Pancreas (tissue), 10 donors: ENCODE measurements around the gene CTDSPL. TPM values are rescaled to one million over a fixed set of nuclear protein-coding genes. Genes with fewer than 3 reads are reported as not detected.

Experiments
- ATAC-seq, 4 donors: fragments of 200-7000 bp; cut with Tn5 transposase; one replicate each; pipeline versions ENCODE4 v1.8.0 to v1.9.1; 2020; ENCODE audit warnings: mild to moderate bottlenecking in 4 of 4, moderate library complexity in 4 of 4
- DNase-seq, 6 donors: peaks; one replicate each; pipeline ENCODE4 v3.0.0-alpha.2; 2020
- FAIRE-seq: peaks from 2 replicates; lab custom pipeline; 2012; peaks lifted over from hg19 to GRCh38; lab: Jason Lieb, UNC
- H3K27ac ChIP-seq, 4 donors: fragments of 200-600 bp; sonication (generic); 1 replicate in 3 of 4; 2 replicates in 1 of 4; pipeline versions ENCODE4 v1.5.0 to v1.8.0; 2020
- H3K27me3 ChIP-seq, 4 donors: fragments of 200-600 bp; one replicate each; pipeline ENCODE4 v1.8.0; 2021
- H3K36me3 ChIP-seq, 3 donors: fragments of 200-600 bp; sonication (generic) in 1 of 3; one replicate each; pipeline versions ENCODE4 v1.5.0 to v1.8.0; 2020 to 2021
- H3K4me1 ChIP-seq, 3 donors: fragments of 200-600 bp; one replicate each; pipeline ENCODE4 v1.8.0; 2021
- H3K4me3 ChIP-seq, 4 donors: fragments of 200-600 bp; sonication (generic) in 2 of 4; one replicate each; pipeline versions ENCODE4 v1.5.0 to v1.8.0; 2020 to 2021
- H3K9me3 ChIP-seq, 4 donors: fragments of 200-600 bp; one replicate each; pipeline ENCODE4 v1.8.0; 2021
- CTCF ChIP-seq, 4 donors: fragments of 200-600 bp; sonication (generic) in 3 of 4; IDR thresholded peaks; one replicate each; pipeline versions ENCODE4 v1.5.0 to v1.8.0; 2021; ENCODE audit warnings: antibody characterized with exemption in 4 of 4
- WGBS, 2 donors: extraction: QIAGEN DNeasy Blood & Tissue Kit; methylation state at CpG; one replicate each; pipeline ENCODE4 v1.1.7; 2013; 5-methylcytosine and 5-hydroxymethylcytosine counted together
- intact Hi-C, 3 donors: fragments of 100-400 bp; cut with DNase I; formaldehyde crosslinking; loops; one replicate each; pipeline versions ENCODE4 v1.11.1 to v1.14.2; 2022
- polyA plus RNA-seq, 2 donors: library from polyadenylated mRNA; stranded (reverse); fragments of 200-250 nt; gene quantifications; one replicate each; pipeline ENCODE4 v1.2.3, GENCODE V29; 2013
- total RNA-seq, 6 donors: library from RNA; stranded (reverse); fragmentation: NEBNext Ultra II Directional in 4 of 6; extraction: Animal tissue kit (Norgen Biotek cat#: 25700) in 4 of 6; gene quantifications; one replicate each; pipeline versions ENCODE4 v1.2.1 to v1.2.4, GENCODE V29; 2021 to 2023
- donor health status: healthy with polysubstance abuse.
- donor health status: DM: no; HTN: no; CAD: no; lungs with moderate emphysema.
- donor health status: DM: no; HTN: no; CAD: no.
- donor health status: control.
- donor health status: control.
- donor health status: Bipolar disorder and iron deficiency.
- donor health status: DM: yes; HTN: yes; CAD: no.
- donor health status: DM: no; HTN: no; CAD: no.
- donor health status: DM: no; HTN: no; CAD: no.
- donor health status: DM: yes; HTN: yes; CAD: no.

Gene CTDSPL
- total and polyA plus RNA-seq, 8 donors = 8.4 to 34.8 (median 15.4) TPM

DNA sequence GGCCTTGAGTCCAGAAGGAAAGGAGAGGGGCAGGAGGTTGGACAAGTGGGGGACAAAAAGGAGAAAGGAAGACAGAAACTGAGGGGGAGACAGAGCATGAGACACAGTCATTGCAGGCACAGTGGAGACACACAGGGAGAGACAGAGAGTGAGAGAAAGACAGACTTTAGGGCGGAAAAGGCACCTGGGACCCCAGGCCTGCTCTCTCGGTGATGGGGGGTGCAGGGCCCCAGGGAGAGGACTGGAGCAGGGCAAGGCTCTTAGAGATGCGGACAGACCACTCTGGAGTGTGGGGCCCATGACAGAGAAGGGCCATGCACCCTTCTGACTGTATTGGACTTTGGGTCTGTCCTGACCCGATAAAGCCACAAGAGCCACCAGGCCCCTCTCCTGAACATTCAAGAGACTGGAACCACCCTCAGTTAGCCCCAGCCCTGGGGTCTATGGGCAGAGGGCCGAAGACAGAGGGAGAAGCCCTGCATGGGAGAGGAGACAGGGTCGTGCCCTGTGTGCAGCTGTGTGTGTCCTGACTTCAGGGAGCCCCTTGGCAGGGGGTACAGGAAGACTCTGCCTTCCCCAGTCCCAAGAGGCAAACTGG, 155.3 kb downstream of the CTDSPL start:
- peaks cover 0 to 10% (median 0%) of the 10 kb centered on the region in 3 donors for H3K36me3 ChIP-seq
- intact Hi-C loops = no loop called here
- no peaks in the 10 kb centered on the region for H3K27me3 ChIP-seq
- FAIRE-seq (no peak), DNase-seq (peak in 1 of 6 donors; percentile 45), ATAC-seq (no peak)
- H3K27ac ChIP-seq = no peak overlapping the region
- H3K4me1 ChIP-seq = peaks cover 0 to 8% (median 0%) of the 10 kb centered on the region in 3 donors
- H3K4me3 ChIP-seq = no peak overlapping the region
- no peak for TF ChIP-seq CTCF (IDR thresholded peaks at IDR 0.05)
- WGBS, 2 donors = 80 to 82% methylated on average over 6 of the region's 6 CpGs
- H3K9me3 ChIP-seq = no peaks in the 10 kb centered on the region

GRCh38 chr3:38017445-38018295, 156.0 kb downstream of the CTDSPL start:
- intact Hi-C loops = no loop called here
- peaks cover 0 to 8% (median 0%) of the 10 kb centered on the region in 3 donors for H3K4me1 ChIP-seq
- no peaks in the 10 kb centered on the region for H3K27me3 ChIP-seq
- no peak overlapping the region for H3K4me3 ChIP-seq
- DNase-seq (no peak), FAIRE-seq (no peak), ATAC-seq (no peak)
- 91 to 93% methylated on average over 9 of the region's 9 CpGs for WGBS, 2 donors
- no peak for TF ChIP-seq CTCF (IDR thresholded peaks at IDR 0.05)
- H3K36me3 ChIP-seq = peaks cover 0 to 10% (median 0%) of the 10 kb centered on the region in 3 donors
- H3K9me3 ChIP-seq = no peaks in the 10 kb centered on the region
- no peak overlapping the region for H3K27ac ChIP-seq

DNA sequence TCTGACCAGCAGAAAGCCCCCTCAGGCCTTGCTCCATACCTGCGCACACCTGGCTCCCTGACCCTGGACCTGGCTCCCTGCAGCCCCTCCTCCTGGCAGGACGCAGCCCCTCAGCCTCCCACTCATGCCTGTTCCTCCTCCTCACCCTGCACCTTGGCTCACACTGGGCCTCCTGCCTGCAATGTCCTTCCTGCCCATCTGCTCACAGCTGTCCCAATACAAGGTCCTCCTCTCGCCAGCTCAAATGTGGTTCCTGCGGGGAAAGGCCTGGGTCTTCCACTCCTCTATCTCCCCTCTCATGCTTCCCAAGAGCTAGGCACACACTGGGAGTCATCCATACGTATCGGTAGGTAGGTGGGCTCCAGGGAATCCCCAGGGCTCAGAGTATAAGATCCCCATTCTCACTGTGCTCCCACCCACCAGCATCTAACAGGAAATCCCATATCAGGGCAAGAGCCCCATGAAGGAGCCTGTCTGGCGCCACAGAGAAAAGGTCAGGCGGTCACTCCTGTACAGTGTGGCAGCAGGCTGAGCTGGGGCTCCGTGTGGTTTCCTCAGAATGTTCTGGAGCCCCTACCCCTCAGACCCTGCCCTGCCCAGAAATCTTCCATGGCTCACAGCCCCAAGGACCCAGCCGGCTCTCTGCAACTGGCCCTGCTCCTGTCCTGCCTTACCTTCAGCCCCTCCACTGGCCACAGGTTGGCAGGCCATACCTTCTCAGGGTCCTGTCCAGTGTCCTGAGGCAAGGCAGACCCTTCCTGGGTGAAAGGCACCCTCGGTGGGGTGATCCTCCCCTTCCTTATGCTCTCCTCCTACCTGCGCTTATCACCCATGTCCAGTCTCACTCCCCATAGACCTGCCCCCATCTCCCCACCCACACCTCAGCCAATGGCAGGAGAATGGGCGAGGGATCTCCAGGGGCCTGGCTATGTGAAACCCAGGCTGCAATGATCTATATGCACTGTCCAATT, 156.9 kb downstream of the CTDSPL start:
- Histone ChIP-seq H3K9me3 (no peaks in the 10 kb centered on the region), H3K36me3 (peaks cover 0 to 10% (median 0%) of the 10 kb centered on the region in 3 donors), H3K4me1 (peaks cover 0 to 8% (median 0%) of the 10 kb centered on the region in 3 donors), H3K27me3 (no peaks in the 10 kb centered on the region), H3K4me3 (no peak overlapping the region), H3K27ac (no peak overlapping the region)
- FAIRE-seq (no peak), ATAC-seq (no peak), DNase-seq (no peak)
- TF ChIP-seq CTCF (IDR thresholded peaks at IDR 0.05) = no peak
- WGBS, 2 donors = 91 to 92% methylated on average over 13 of the region's 13 CpGs
- intact Hi-C loops = no loop called here

DNA sequence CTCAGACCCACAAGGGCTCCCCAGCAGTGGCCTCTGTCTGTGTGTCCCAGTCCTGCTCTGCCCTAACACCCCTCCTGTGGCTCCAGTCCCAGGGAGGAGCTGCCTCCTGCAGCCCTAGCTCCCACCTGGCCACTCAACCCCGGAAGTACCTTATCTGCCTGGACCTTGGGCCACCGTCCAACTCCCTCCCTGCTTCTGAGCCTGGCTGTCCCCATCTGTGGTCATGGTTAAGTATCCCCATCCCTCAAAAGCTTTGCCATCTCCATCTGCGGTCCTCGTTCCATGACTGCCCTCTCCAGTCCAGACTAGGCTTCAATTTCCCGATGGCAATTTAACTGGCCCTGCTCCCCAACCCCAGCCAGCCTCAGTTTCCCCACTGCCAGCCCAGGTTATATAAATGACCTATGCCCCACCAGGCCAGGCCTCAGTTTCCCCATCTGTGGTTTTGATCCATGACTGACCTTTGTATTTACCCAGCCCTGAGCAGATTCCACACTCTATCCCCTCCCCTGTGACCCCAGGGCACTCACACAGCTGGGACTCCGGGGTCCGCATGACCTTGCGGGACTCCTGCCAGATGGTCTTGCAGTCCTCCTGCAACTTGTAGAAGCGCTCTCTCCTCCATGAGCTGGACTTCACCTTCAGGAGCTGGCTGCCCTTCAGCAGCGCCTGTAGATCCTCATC, 158.1 kb downstream of the CTDSPL start:
- no peak for TF ChIP-seq CTCF (IDR thresholded peaks at IDR 0.05)
- Histone ChIP-seq H3K4me1 (peaks cover 0 to 8% (median 0%) of the 10 kb centered on the region in 3 donors), H3K9me3 (no peaks in the 10 kb centered on the region), H3K4me3 (no peak overlapping the region), H3K27ac (peak overlapping the region in 1 of 4 donors; percentile 25), H3K36me3 (peaks cover 0 to 10% (median 0%) of the 10 kb centered on the region in 3 donors), H3K27me3 (no peaks in the 10 kb centered on the region)
- FAIRE-seq = no peak
- 56 to 66% methylated on average over 10 of the region's 10 CpGs for WGBS, 2 donors
- intact Hi-C loops = no loop called here
- peak in 3 of 4 donors; percentile 13 to 43 (median 33) for ATAC-seq
- peak in 5 of 6 donors; percentile 68 to 84 (median 73) for DNase-seq
